Nephron (organoid): ENCODE data around the gene LPAR1.
A peak's percentile ranks its signal among the peaks of the same experiment; 100 is the strongest.

ENCODE experiments used
- H3K27ac Mint-ChIP-seq, 3 experiments: 2 replicates each; pipeline ENCODE4 v1.8.0; 2020; ENCODE audit warnings: mixed read lengths in 3 of 3, mild to moderate bottlenecking in 2 of 3, moderate library complexity in 1 of 3
- H3K27me3 Mint-ChIP-seq: 2 replicates; pipeline ENCODE4 v1.8.0; 2021; ENCODE audit warnings: low read depth, mild to moderate bottlenecking, moderate library complexity, mixed read lengths
- H3K36me3 Mint-ChIP-seq: 2 replicates; pipeline ENCODE4 v1.8.0; 2020; ENCODE audit warnings: low read depth, mixed read lengths
- H3K4me1 Mint-ChIP-seq: 2 replicates; pipeline ENCODE4 v1.8.0; 2020; ENCODE audit warnings: mixed read lengths
- H3K4me3 Mint-ChIP-seq, 3 experiments: 2 replicates each; pipeline ENCODE4 v1.8.0; 2020; ENCODE audit warnings: mild to moderate bottlenecking in 3 of 3, mixed read lengths in 3 of 3, moderate library complexity in 2 of 3
- H3K9me3 Mint-ChIP-seq: 2 replicates; pipeline ENCODE4 v1.8.0; 2020; ENCODE audit warnings: mixed read lengths
- TF ChIP-seq, protein P1 (sequence below), 3 experiments: fragments of 200-600 bp; sonication (generic); IDR thresholded peaks; one replicate each; pipeline ENCODE4 v1.5.0; 2021; ENCODE audit warnings: antibody characterized with exemption in 3 of 3; ENCODE audit not compliant: unreplicated experiment in 3 of 3

Gene LPAR1

DNA sequence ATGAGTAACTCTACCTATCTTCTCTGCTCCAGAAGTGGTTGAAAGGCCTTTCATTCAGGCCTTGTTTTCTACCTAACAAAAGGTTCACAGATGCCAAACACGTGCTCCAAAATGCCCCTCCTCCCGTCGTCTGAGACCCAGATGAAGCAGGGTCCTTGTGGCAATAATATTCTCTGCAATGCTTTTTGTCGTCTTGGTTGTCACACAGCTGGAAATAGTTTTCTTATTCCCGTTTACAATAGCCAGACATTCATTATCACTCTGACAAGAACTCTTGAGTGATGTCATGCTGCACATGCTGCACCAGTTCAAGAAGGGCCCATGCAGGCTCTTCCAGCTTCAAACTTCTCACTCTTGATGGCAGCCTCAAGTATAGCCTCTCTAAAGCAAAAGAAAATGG, 7.8 kb downstream of the LPAR1 start:
- Mint-ChIP-seq H3K27ac (no peak overlapping the region), H3K4me1 (peaks cover 24% of the 10 kb centered on the region), H3K36me3 (peaks cover 38% of the 10 kb centered on the region), H3K27me3 (no peaks in the 10 kb centered on the region), H3K9me3 (peaks cover 12% of the 10 kb centered on the region), H3K4me3 (no peak overlapping the region)
- TF ChIP-seq, protein P1, sequence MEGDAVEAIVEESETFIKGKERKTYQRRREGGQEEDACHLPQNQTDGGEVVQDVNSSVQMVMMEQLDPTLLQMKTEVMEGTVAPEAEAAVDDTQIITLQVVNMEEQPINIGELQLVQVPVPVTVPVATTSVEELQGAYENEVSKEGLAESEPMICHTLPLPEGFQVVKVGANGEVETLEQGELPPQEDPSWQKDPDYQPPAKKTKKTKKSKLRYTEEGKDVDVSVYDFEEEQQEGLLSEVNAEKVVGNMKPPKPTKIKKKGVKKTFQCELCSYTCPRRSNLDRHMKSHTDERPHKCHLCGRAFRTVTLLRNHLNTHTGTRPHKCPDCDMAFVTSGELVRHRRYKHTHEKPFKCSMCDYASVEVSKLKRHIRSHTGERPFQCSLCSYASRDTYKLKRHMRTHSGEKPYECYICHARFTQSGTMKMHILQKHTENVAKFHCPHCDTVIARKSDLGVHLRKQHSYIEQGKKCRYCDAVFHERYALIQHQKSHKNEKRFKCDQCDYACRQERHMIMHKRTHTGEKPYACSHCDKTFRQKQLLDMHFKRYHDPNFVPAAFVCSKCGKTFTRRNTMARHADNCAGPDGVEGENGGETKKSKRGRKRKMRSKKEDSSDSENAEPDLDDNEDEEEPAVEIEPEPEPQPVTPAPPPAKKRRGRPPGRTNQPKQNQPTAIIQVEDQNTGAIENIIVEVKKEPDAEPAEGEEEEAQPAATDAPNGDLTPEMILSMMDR (IDR thresholded peaks at IDR 0.05; ENCODE audit: unreplicated experiment in 3 of 3), result no peak

GRCh38 chr9:111029260-111029659, 9.0 kb downstream of the LPAR1 start:
- Mint-ChIP-seq H3K27me3 (no peaks in the 10 kb centered on the region), H3K9me3 (peaks cover 17% of the 10 kb centered on the region), H3K27ac (peak overlapping the region in 1 of 3 experiments; percentile 8), H3K36me3 (peaks cover 43% of the 10 kb centered on the region), H3K4me1 (peaks cover 12% of the 10 kb centered on the region), H3K4me3 (no peak overlapping the region)
- TF ChIP-seq, protein P1 (IDR thresholded peaks at IDR 0.05; ENCODE audit: unreplicated experiment in 3 of 3), result no peak

GRCh38 chr9:111027798-111028197, 10.5 kb downstream of the LPAR1 start:
- TF ChIP-seq, protein P1 (IDR thresholded peaks at IDR 0.05; ENCODE audit: unreplicated experiment in 3 of 3), result no peak
- Mint-ChIP-seq H3K4me1 (peaks cover 11% of the 10 kb centered on the region), H3K36me3 (peaks cover 54% of the 10 kb centered on the region), H3K4me3 (no peak overlapping the region), H3K27ac (no peak overlapping the region), H3K27me3 (peaks cover 3% of the 10 kb centered on the region), H3K9me3 (peaks cover 20% of the 10 kb centered on the region)

DNA sequence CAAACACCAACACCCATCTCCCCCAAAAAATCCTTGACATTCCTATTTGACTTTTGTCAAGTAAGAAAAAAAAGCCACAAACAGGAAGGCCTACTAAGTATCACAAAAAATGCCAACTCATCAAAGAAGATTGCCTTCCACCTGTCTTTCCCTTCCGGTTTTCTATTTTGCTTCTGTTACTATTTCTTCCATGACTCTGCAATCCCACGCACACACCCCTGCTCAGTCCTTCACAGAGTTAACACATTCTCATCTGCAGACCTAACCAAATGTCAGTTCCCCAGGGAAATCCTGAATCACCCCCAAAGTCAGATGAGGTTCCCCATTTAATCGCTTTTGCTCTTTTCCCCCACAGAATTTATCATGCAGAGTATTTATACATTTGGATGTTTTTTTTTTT, 15.1 kb downstream of the LPAR1 start:
- Mint-ChIP-seq H3K4me1 (peaks cover 6% of the 10 kb centered on the region), H3K27ac (peak overlapping the region in 1 of 3 experiments; percentile 26), H3K27me3 (peaks cover 3% of the 10 kb centered on the region), H3K36me3 (peaks cover 37% of the 10 kb centered on the region), H3K9me3 (peaks cover 14% of the 10 kb centered on the region), H3K4me3 (no peak overlapping the region)
- TF ChIP-seq, protein P1 (IDR thresholded peaks at IDR 0.05; ENCODE audit: unreplicated experiment in 3 of 3), result no peak

DNA sequence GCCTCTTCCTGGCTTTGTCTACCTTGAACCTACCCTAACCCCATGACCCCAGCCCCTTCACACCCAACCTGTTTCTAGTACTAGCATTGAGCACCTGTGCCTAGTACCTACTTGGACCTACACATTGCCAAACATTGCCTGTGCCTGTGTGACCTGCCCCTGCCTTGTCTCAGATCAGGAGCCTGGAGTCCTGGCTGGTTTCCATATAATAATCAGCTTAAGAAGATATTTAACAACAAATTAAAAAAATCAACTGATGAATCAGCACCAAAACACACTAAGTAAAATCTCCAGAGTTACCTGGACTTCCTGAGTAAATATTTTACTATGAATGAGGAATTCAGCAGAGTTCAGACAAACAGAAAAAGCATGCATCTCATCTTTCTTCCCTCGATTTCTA, 17.7 kb downstream of the LPAR1 start:
- H3K4me3 Mint-ChIP-seq, result no peak overlapping the region
- peaks cover 8% of the 10 kb centered on the region for H3K9me3 Mint-ChIP-seq
- no peak overlapping the region for H3K27ac Mint-ChIP-seq
- H3K27me3 Mint-ChIP-seq, result peaks cover 3% of the 10 kb centered on the region
- TF ChIP-seq, protein P1 (IDR thresholded peaks at IDR 0.05; ENCODE audit: unreplicated experiment in 3 of 3), result no peak
- H3K36me3 Mint-ChIP-seq, result peaks cover 17% of the 10 kb centered on the region
- peaks cover 6% of the 10 kb centered on the region for H3K4me1 Mint-ChIP-seq

GRCh38 chr9:111016426-111017045, 21.7 kb downstream of the LPAR1 start:
- TF ChIP-seq, protein P1 (IDR thresholded peaks at IDR 0.05; ENCODE audit: unreplicated experiment in 3 of 3), result no peak
- Mint-ChIP-seq H3K27ac (peak overlapping the region in 1 of 3 experiments; percentile 70), H3K4me3 (no peak overlapping the region), H3K36me3 (no peaks in the 10 kb centered on the region), H3K27me3 (no peaks in the 10 kb centered on the region), H3K4me1 (peaks cover 12% of the 10 kb centered on the region), H3K9me3 (no peaks in the 10 kb centered on the region)
